ENCODE measurements around the gene SLC6A9. TPM values are rescaled to one million over a fixed set of nuclear protein-coding genes. Genes with fewer than 3 reads are reported as not detected.

SLC6A9 gene
- total and polyA plus RNA-seq, 10 donors, result 0.26 to 6.1 (median 2.3) TPM

DNA sequence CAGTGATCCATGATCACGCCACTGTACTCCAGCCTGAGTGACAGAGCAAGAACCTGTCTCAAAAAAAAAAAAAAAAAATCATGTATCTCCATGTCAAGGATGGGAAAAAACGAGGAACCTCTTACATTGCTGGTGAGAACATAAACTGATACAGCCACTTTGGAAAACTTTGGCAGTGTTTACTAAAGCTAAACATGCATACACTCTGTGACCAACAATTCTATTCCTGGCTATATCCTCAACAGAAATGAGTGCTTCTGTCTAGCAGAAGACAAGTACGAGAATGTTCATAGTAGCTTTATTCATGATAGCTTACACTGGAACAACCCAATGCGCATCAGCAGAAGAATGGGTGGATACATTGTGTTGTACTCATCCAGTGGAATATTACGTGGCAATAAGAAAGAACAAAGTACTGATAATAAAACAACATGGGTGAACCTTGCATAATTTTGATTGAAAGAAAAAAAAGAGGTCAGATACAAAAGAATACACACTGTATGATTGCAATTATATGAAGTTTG is 31.5 kb upstream of the SLC6A9 start:
- TF ChIP-seq, protein P1, sequence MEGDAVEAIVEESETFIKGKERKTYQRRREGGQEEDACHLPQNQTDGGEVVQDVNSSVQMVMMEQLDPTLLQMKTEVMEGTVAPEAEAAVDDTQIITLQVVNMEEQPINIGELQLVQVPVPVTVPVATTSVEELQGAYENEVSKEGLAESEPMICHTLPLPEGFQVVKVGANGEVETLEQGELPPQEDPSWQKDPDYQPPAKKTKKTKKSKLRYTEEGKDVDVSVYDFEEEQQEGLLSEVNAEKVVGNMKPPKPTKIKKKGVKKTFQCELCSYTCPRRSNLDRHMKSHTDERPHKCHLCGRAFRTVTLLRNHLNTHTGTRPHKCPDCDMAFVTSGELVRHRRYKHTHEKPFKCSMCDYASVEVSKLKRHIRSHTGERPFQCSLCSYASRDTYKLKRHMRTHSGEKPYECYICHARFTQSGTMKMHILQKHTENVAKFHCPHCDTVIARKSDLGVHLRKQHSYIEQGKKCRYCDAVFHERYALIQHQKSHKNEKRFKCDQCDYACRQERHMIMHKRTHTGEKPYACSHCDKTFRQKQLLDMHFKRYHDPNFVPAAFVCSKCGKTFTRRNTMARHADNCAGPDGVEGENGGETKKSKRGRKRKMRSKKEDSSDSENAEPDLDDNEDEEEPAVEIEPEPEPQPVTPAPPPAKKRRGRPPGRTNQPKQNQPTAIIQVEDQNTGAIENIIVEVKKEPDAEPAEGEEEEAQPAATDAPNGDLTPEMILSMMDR (IDR thresholded peaks at IDR 0.05 in 8 of 11, conservative IDR thresholded peaks at IDR 0.05 in 3 of 11), result no peak
- TF ChIP-seq POLR2AphosphoS5 (IDR thresholded peaks at IDR 0.05) (no peak), POLR2A (IDR thresholded peaks at IDR 0.05) (no peak)
- H3K27ac ChIP-seq, result no peak overlapping the region
- H3K4me1 ChIP-seq, result peaks cover 0 to 9% (median 7%) of the 10 kb centered on the region in 6 donors
- no peaks in the 10 kb centered on the region for H3K36me3 ChIP-seq
- DNase-seq, result no peak
- H3K4me3 ChIP-seq, result no peak overlapping the region
- H3K9me3 ChIP-seq, result no peaks in the 10 kb centered on the region
- intact Hi-C loops (cut with DNase I; ENCODE audit: low total_unique reads), result no loop called here
- no peaks in the 10 kb centered on the region for H3K27me3 ChIP-seq (replicated peaks in 1 of 7)
- WGBS, 5 donors, result 82 to 91% (median 84%) methylated on average over 5 of the region's 5 CpGs

DNA sequence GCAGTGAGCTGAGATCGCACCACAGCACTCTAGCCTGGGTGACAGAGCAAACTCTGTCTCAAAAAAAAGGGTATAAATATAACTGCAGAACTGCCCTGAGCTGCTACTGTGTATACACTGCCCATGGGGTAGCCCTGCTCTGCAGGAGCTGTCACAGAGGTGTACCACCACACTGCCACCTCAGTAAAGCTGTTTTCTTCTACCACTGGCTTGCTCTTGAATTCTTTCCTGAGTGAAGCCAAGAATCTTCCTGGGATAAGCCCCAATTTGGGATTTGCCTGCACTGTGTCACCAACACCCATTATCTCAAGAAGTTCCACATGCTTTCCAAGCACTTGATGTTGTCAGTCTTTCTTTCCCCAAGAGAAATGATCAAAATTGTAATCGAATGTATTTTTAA is 30.6 kb upstream of the SLC6A9 start:
- no peak for DNase-seq
- Histone ChIP-seq H3K4me3 (no peak overlapping the region), H3K4me1 (peaks cover 0 to under 1% (median 0%) of the 10 kb centered on the region in 6 donors), H3K36me3 (no peaks in the 10 kb centered on the region), H3K27me3 (replicated peaks in 1 of 7) (no peaks in the 10 kb centered on the region), H3K27ac (no peak overlapping the region), H3K9me3 (no peaks in the 10 kb centered on the region)
- intact Hi-C loops (cut with DNase I; ENCODE audit: low total_unique reads), result no loop called here
- TF ChIP-seq POLR2A (IDR thresholded peaks at IDR 0.05) (no peak), POLR2AphosphoS5 (IDR thresholded peaks at IDR 0.05) (no peak)
- TF ChIP-seq, protein P1 (IDR thresholded peaks at IDR 0.05 in 8 of 11, conservative IDR thresholded peaks at IDR 0.05 in 3 of 11), result no peak
- 88 to 99% (median 91%) methylated on average over 2 of the region's 2 CpGs for WGBS, 5 donors

DNA sequence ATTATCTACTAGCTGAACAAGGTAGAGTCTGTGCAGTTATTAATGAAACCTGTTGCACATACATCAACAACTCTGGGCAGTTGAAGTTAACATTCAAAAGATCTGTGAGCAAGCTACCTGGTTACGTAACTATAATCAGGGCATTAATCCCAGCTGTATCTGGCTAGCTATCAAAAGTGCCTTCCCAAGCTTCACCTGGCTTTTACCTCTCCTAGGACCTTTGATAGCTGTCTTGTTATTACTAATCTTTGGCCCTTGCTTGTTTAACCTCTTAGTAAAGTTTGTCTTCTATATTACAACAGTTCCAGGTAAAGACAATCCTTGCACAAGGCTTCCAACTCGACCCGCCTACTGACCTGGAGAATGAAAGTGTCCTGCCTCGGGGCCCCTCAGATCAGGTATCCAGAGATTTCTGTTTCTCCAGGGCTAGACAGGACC is 29.6 kb upstream of the SLC6A9 start:
- 78 to 92% (median 88%) methylated on average over 4 of the region's 4 CpGs for WGBS, 5 donors
- Histone ChIP-seq H3K36me3 (no peaks in the 10 kb centered on the region), H3K9me3 (no peaks in the 10 kb centered on the region), H3K4me3 (no peak overlapping the region), H3K27me3 (replicated peaks in 1 of 7) (no peaks in the 10 kb centered on the region), H3K4me1 (no peaks in the 10 kb centered on the region), H3K27ac (no peak overlapping the region)
- TF ChIP-seq POLR2A (IDR thresholded peaks at IDR 0.05) (no peak), POLR2AphosphoS5 (IDR thresholded peaks at IDR 0.05) (no peak)
- TF ChIP-seq, protein P1 (IDR thresholded peaks at IDR 0.05 in 8 of 11, conservative IDR thresholded peaks at IDR 0.05 in 3 of 11), result no peak
- no peak for DNase-seq
- intact Hi-C loops (cut with DNase I; ENCODE audit: low total_unique reads), result no loop called here

DNA sequence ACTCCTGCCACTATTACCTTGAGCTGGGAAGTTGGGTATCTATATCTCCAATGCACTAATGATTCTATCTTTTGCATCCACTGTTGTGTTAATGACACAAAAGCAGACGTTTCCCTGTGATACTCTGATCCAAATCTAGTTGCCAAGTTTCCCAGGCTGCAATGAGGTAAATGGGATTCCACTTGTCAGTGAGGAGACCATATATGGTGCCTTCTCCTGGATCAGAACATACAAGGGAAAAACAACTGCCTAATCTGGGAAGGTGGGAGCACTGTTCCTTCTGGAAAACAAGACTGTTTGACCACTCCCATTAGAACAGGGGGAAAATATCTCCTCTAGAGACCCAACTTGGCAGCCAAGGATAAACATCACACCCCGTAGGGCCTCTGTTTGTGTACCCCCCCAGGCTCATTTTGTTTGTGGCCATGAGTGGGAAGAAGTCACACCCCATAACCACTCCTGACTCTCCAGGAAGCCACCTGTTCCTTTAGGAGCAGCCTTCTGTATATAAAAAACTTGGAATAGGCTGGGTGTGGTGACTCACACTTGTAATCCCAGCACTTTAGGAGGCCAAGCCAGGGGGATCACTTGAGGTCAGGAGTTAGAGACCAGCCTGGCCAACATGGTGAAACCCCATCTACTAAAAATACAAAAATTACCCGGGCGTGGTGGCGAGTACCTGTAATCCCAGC is 28.5 kb upstream of the SLC6A9 start:
- TF ChIP-seq POLR2A (IDR thresholded peaks at IDR 0.05) (no peak), POLR2AphosphoS5 (IDR thresholded peaks at IDR 0.05) (no peak)
- TF ChIP-seq, protein P1 (IDR thresholded peaks at IDR 0.05 in 8 of 11, conservative IDR thresholded peaks at IDR 0.05 in 3 of 11), result no peak
- H3K27ac ChIP-seq, result no peak overlapping the region
- DNase-seq, result no peak
- H3K4me1 ChIP-seq, result no peaks in the 10 kb centered on the region
- intact Hi-C loops (cut with DNase I; ENCODE audit: low total_unique reads), result no loop called here
- H3K9me3 ChIP-seq, result no peaks in the 10 kb centered on the region
- no peaks in the 10 kb centered on the region for H3K27me3 ChIP-seq (replicated peaks in 1 of 7)
- no peak overlapping the region for H3K4me3 ChIP-seq
- WGBS, 5 donors, result 76 to 91% (median 82%) methylated on average over 5 of the region's 5 CpGs
- H3K36me3 ChIP-seq, result no peaks in the 10 kb centered on the region

Data from spleen (tissue), 11 donors.